ENCODE data around the gene RAE1. TPM values are rescaled to one million over a fixed set of nuclear protein-coding genes. Genes with fewer than 3 reads are reported as not detected.
A peak's percentile ranks its signal among the peaks of the same experiment; 100 is the strongest.

RAE1 gene
- total RNA-seq, 1 donor from 2014 or later: 46.5 TPM

- DNase-seq (ENCODE audit: extremely low spot score, unreplicated experiment): no peak
- Mint-ChIP-seq H3K27me3 (no peaks in the 10 kb centered on the region), H3K36me3 (no peaks in the 10 kb centered on the region), H3K4me3 (no peak overlapping the region), H3K9me3 (no peaks in the 10 kb centered on the region), H3K27ac (no peak overlapping the region), H3K4me1 (ENCODE audit: unreplicated experiment) (peaks cover 13% of the 10 kb centered on the region)
- TF ChIP-seq CTCF (conservative IDR thresholded peaks at IDR 0.05): no peak
Measured at GRCh38 chr20:57315976-57316480, 35.0 kb upstream of the RAE1 start.

DNA sequence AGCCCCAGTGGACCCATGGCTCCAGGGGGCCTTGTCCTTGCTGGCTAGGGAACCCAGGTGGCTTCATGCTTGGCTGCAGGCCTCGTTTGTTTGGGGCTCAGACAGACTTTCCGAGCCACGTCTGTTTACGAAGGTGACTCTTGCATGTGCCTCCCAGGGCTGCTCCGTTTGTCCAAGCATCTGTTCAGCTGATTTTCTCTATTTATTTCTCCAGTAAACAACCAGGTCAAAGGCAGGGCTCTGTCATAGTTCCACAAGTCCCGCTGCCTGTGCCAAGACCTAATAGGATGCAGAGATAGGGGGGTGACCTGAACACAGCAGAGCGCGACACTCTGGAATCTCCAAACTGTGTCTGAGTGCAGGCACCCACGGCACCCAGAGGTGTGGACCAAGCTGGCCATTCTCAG, 34.3 kb upstream of the RAE1 start:
- no peak for TF ChIP-seq CTCF (conservative IDR thresholded peaks at IDR 0.05)
- H3K4me1 Mint-ChIP-seq (ENCODE audit: unreplicated experiment): peaks cover 13% of the 10 kb centered on the region
- H3K9me3 Mint-ChIP-seq: no peaks in the 10 kb centered on the region
- H3K4me3 Mint-ChIP-seq: no peak overlapping the region
- DNase-seq (ENCODE audit: extremely low spot score, unreplicated experiment): no peak
- H3K27ac Mint-ChIP-seq: no peak overlapping the region
- no peaks in the 10 kb centered on the region for H3K36me3 Mint-ChIP-seq
- H3K27me3 Mint-ChIP-seq: peaks cover under 1% of the 10 kb centered on the region

- H3K27me3 Mint-ChIP-seq: peaks cover 2% of the 10 kb centered on the region
- H3K9me3 Mint-ChIP-seq: no peaks in the 10 kb centered on the region
- no peak for TF ChIP-seq CTCF (conservative IDR thresholded peaks at IDR 0.05)
- no peaks in the 10 kb centered on the region for H3K36me3 Mint-ChIP-seq
- H3K4me1 Mint-ChIP-seq (ENCODE audit: unreplicated experiment): peaks cover 13% of the 10 kb centered on the region
- H3K27ac Mint-ChIP-seq: no peak overlapping the region
- H3K4me3 Mint-ChIP-seq: no peak overlapping the region
- no peak for DNase-seq (ENCODE audit: extremely low spot score, unreplicated experiment)
Measured at GRCh38 chr20:57317316-57317788, 33.7 kb upstream of the RAE1 start.

DNA sequence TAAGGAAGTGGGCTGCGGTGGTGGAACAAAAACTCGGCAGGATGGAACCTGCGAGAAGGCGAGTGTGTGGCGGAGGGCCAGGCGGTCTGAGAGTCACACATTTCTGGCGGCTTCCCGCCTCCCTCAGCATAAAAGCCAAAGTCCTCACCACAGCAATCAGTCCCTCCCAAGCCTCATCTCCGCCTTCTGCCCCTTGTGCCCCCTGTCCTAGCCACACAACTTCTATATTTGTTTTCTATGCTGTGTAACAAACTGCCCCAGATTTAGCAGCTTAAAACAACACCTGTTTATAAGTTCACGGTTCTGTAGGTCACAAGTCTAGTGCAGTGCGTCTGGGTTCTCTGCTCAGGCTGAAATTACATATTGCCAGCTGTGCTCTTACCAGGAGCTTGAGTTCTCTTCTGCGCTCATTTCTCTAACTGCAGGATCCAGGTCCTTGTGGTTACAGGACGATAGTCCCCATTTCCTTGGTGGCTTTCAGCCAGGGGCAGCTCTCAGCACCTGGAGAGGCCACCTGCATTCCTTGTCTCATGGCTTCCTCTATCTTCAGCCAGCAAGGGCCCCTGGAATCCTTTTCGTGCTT, 33.2 kb upstream of the RAE1 start:
- Mint-ChIP-seq H3K36me3 (no peaks in the 10 kb centered on the region), H3K27ac (peak overlapping the region; percentile 40), H3K27me3 (peaks cover 2% of the 10 kb centered on the region), H3K9me3 (no peaks in the 10 kb centered on the region), H3K4me3 (no peak overlapping the region), H3K4me1 (ENCODE audit: unreplicated experiment) (peaks cover 18% of the 10 kb centered on the region)
- TF ChIP-seq CTCF (conservative IDR thresholded peaks at IDR 0.05): no peak
- peak; percentile 25 for DNase-seq (ENCODE audit: extremely low spot score, unreplicated experiment)

DNA sequence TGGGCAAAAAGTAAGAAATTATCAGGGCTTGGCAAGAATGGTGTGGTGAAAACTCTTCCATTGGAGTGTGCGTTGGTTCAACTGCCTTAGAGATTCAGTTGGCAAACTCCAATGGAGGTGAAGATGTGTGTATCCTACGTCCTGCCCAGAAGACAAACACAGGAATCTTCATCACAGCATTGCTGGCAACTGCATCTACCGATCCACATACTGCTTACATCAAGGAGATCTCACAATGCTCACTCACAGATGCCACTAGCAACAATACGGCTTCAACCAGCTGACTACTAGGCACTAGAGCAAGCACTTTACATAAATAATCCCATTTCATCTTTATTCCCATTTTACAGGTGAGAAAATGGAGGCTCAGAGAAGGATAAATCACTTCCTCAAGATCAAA, 31.5 kb upstream of the RAE1 start:
- Mint-ChIP-seq H3K4me3 (no peak overlapping the region), H3K36me3 (no peaks in the 10 kb centered on the region), H3K27me3 (peaks cover 2% of the 10 kb centered on the region), H3K27ac (no peak overlapping the region), H3K9me3 (no peaks in the 10 kb centered on the region), H3K4me1 (ENCODE audit: unreplicated experiment) (peaks cover 25% of the 10 kb centered on the region)
- no peak for TF ChIP-seq CTCF (conservative IDR thresholded peaks at IDR 0.05)
- no peak for DNase-seq (ENCODE audit: extremely low spot score, unreplicated experiment)

Data from type B pancreatic cell (in vitro differentiated cells).